ENCODE measurements around the gene FGFR1OP2.

FGFR1OP2 gene

DNA sequence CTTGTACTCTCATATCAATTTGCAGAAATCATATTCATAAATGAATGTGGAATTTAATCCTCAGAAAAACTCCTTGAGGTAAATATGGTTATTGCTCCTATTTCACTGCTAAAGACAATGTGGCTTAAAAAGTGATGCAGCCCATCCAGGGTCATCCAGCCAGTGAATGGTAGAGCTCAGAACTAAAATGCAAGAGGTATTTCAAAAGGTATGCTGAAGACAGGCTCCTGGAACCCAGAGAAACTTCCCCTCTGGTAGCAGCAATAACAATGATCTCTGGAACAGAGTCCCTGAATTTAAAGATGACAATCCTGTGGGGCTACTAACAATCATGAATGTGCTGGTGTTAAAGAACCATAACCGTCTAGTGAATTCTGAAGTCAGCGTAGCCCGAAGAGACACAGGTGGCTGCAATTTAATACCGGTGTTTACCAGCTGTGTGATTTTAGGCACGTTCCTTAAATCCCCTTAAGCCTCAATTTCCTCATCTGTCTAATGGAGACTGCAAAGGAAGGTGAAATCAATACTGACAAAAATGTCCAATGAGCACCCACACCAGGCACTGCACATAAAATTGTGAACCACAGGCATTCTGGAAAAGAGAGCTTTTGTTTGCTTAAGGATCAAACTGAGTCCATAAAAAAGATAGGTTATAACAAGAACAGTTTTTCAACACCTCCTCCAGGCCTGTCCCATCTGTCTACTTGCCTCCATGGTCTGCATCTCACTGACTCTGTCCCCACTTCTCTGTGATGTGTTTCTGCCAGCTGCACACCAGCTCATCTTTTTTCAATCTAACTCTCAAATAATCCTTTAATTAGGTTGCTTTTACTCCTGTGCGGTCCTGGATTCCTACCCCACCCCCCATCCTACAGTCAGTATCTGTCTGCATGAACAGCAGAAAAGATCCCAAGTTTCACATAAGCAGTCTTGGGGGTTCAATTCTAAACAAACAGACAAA is 65.4 kb downstream of the FGFR1OP2 start:
- no peaks in the 10 kb centered on the region for H3K9me3 Mint-ChIP-seq (ENCODE audit: low read depth)
- peaks cover 7% of the 10 kb centered on the region for H3K36me3 Mint-ChIP-seq
- no peak overlapping the region for H3K4me3 Mint-ChIP-seq
- no peak overlapping the region for H3K27ac Mint-ChIP-seq
- peaks cover 17% of the 10 kb centered on the region for H3K4me1 Mint-ChIP-seq (ENCODE audit: low read depth)
- no peaks in the 10 kb centered on the region for H3K27me3 Mint-ChIP-seq

DNA sequence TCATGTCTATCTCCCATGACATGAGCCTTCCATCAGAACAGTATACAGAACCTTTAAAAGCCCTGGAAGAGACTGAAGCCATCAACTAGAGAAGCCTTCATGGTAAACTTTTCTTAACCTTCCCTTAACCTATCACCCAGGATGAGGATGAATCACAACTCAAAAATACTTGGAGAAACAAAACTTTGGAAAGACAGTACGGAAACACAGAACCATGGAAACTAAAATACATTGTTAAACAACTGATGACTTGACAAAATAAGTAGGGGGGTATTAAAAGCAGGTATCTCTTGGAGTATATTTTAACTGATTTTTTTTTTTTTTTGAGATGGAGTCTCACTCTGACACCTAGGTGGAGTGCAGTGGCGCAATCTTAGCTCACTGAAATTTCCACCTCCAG is 67.2 kb downstream of the FGFR1OP2 start:
- H3K36me3 Mint-ChIP-seq: peaks cover 2% of the 10 kb centered on the region
- no peaks in the 10 kb centered on the region for H3K9me3 Mint-ChIP-seq (ENCODE audit: low read depth)
- H3K27me3 Mint-ChIP-seq: no peaks in the 10 kb centered on the region
- no peak overlapping the region for H3K4me3 Mint-ChIP-seq
- peaks cover 22% of the 10 kb centered on the region for H3K4me1 Mint-ChIP-seq (ENCODE audit: low read depth)
- no peak overlapping the region for H3K27ac Mint-ChIP-seq

DNA sequence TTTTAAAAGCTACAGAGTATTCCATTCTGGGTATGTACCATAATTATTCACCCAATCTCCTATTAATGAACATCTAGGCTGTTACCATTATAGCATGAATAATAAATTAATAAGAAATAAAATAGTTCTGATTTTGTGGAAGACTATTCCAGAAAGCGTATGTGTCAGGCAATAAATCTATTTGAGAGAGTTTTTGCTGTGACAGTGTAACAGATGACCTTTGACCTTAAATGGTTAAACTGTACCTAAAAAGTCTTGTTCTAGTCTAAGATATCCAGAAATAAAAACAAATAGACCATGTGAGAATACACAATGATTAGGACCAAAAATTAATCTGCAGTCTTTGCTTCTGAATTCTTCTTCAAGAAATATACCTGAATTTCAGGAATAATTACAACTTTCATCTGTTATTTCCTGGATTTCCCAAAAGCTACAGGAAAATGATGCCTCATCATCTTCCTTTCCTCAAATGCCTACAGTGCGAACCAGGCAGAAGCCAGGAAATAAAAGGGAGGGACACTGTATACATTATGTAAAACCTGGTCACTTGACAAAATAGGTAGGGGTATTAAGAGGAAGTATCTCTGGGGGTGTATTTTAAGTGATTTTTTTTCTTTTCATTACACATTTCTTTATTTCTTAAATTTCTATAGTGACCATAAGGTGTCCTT is 68.7 kb downstream of the FGFR1OP2 start:
- Mint-ChIP-seq H3K9me3 (ENCODE audit: low read depth) (no peaks in the 10 kb centered on the region), H3K27ac (no peak overlapping the region), H3K4me1 (ENCODE audit: low read depth) (peaks cover 32% of the 10 kb centered on the region), H3K4me3 (no peak overlapping the region), H3K36me3 (peaks cover 2% of the 10 kb centered on the region), H3K27me3 (no peaks in the 10 kb centered on the region)

- Mint-ChIP-seq H3K4me3 (no peak overlapping the region), H3K27ac (no peak overlapping the region), H3K4me1 (ENCODE audit: low read depth) (peaks cover 42% of the 10 kb centered on the region)
Observed at GRCh38 chr12:27008081-27008480, 69.8 kb downstream of the FGFR1OP2 start.

DNA sequence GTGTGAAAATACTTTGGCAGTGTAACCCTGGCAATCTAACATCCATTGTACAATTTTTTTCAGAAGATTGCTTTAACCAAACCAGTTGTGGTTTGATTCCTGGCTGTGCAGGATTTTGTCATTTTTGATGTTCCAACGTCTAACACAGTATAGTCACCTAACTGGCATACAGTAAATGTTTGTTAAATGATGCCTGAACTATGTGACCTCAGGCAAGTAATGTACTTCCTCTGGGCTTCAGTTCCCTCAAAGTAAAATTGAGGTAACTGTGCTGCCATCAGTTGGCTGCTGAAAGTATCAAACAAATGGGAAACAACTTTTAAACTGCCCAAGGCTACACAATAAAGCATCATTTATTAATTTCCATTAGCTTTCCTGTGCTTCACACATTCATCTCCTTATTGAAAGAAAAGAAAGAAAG is 71.6 kb downstream of the FGFR1OP2 start:
- H3K4me3 Mint-ChIP-seq: no peak overlapping the region
- H3K27me3 Mint-ChIP-seq: no peaks in the 10 kb centered on the region
- peaks cover 2% of the 10 kb centered on the region for H3K36me3 Mint-ChIP-seq
- peaks cover 51% of the 10 kb centered on the region for H3K4me1 Mint-ChIP-seq (ENCODE audit: low read depth)
- no peak overlapping the region for H3K27ac Mint-ChIP-seq
- H3K9me3 Mint-ChIP-seq (ENCODE audit: low read depth): no peaks in the 10 kb centered on the region

More at GRCh38 chr12:27008081-27008480, 69.8 kb downstream of the FGFR1OP2 start:
- H3K27me3 Mint-ChIP-seq: no peaks in the 10 kb centered on the region
- H3K36me3 Mint-ChIP-seq: peaks cover 2% of the 10 kb centered on the region
- H3K9me3 Mint-ChIP-seq (ENCODE audit: low read depth): no peaks in the 10 kb centered on the region

- Mint-ChIP-seq H3K27me3 (no peaks in the 10 kb centered on the region), H3K36me3 (peaks cover 2% of the 10 kb centered on the region), H3K9me3 (ENCODE audit: low read depth) (no peaks in the 10 kb centered on the region), H3K4me1 (ENCODE audit: low read depth) (peaks cover 58% of the 10 kb centered on the region), H3K4me3 (peak overlapping the region; percentile 57), H3K27ac (no peak overlapping the region)
Observed at GRCh38 chr12:27012239-27012981, 74.1 kb downstream of the FGFR1OP2 start.

- Mint-ChIP-seq H3K4me1 (ENCODE audit: low read depth) (peaks cover 58% of the 10 kb centered on the region), H3K36me3 (peaks cover 2% of the 10 kb centered on the region), H3K27me3 (no peaks in the 10 kb centered on the region), H3K4me3 (peak overlapping the region; percentile 95), H3K9me3 (ENCODE audit: low read depth) (no peaks in the 10 kb centered on the region), H3K27ac (peak overlapping the region; percentile 17)
Observed at GRCh38 chr12:27012982-27013255, 74.6 kb downstream of the FGFR1OP2 start.

GRCh38 chr12:27013611-27014084 is 75.4 kb downstream of the FGFR1OP2 start:
- peak overlapping the region; percentile 95 for H3K4me3 Mint-ChIP-seq
- H3K9me3 Mint-ChIP-seq (ENCODE audit: low read depth): no peaks in the 10 kb centered on the region
- H3K4me1 Mint-ChIP-seq (ENCODE audit: low read depth): peaks cover 52% of the 10 kb centered on the region
- H3K27me3 Mint-ChIP-seq: no peaks in the 10 kb centered on the region
- no peaks in the 10 kb centered on the region for H3K36me3 Mint-ChIP-seq
- peak overlapping the region; percentile 83 for H3K27ac Mint-ChIP-seq

GRCh38 chr12:27014085-27014858 is 76.0 kb downstream of the FGFR1OP2 start, which contains the start of gene TM7SF3:
TM7SF3 (minus strand) TSS chr12:27014384; CDS start chr12:27014168, 216 bp downstream.
- Mint-ChIP-seq H3K9me3 (ENCODE audit: low read depth) (no peaks in the 10 kb centered on the region), H3K36me3 (no peaks in the 10 kb centered on the region), H3K27me3 (no peaks in the 10 kb centered on the region), H3K4me3 (peak within 1 kb of the TSS; percentile 95), H3K4me1 (ENCODE audit: low read depth) (peaks cover 52% of the 10 kb centered on the region), H3K27ac (peak within 1 kb of the TSS; percentile 92)

GRCh38 chr12:27014859-27015729 is 76.8 kb downstream of the FGFR1OP2 start:
- peak overlapping the region; percentile 95 for H3K4me3 Mint-ChIP-seq
- H3K4me1 Mint-ChIP-seq (ENCODE audit: low read depth): peaks cover 50% of the 10 kb centered on the region
- no peaks in the 10 kb centered on the region for H3K27me3 Mint-ChIP-seq
- H3K9me3 Mint-ChIP-seq (ENCODE audit: low read depth): no peaks in the 10 kb centered on the region
- H3K27ac Mint-ChIP-seq: peak overlapping the region; percentile 92
- H3K36me3 Mint-ChIP-seq: no peaks in the 10 kb centered on the region

DNA sequence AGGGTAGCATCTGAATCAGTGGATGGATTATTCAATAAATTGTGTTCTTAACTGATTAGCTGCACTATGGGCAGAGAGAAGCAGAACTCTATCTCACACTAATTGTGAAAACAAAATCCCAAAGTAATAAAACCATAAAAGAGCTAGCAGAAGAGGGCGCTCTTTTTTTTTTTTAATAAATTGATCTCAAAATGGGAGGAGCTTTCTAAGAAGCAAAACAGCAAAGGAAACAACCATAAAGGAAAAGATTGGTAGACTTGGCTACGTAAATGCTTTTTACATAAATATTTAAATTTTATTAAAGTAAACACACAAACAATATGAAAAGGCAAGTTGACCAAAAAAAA is 77.4 kb downstream of the FGFR1OP2 start:
- H3K27ac Mint-ChIP-seq: peak overlapping the region; percentile 92
- no peaks in the 10 kb centered on the region for H3K9me3 Mint-ChIP-seq (ENCODE audit: low read depth)
- no peaks in the 10 kb centered on the region for H3K27me3 Mint-ChIP-seq
- peaks cover 45% of the 10 kb centered on the region for H3K4me1 Mint-ChIP-seq (ENCODE audit: low read depth)
- H3K4me3 Mint-ChIP-seq: no peak overlapping the region
- H3K36me3 Mint-ChIP-seq: no peaks in the 10 kb centered on the region

All from activated naive CD8-positive, alpha-beta T cell (primary cell).